ENCODE results near the gene GALNT9.

The GALNT9 gene

DNA sequence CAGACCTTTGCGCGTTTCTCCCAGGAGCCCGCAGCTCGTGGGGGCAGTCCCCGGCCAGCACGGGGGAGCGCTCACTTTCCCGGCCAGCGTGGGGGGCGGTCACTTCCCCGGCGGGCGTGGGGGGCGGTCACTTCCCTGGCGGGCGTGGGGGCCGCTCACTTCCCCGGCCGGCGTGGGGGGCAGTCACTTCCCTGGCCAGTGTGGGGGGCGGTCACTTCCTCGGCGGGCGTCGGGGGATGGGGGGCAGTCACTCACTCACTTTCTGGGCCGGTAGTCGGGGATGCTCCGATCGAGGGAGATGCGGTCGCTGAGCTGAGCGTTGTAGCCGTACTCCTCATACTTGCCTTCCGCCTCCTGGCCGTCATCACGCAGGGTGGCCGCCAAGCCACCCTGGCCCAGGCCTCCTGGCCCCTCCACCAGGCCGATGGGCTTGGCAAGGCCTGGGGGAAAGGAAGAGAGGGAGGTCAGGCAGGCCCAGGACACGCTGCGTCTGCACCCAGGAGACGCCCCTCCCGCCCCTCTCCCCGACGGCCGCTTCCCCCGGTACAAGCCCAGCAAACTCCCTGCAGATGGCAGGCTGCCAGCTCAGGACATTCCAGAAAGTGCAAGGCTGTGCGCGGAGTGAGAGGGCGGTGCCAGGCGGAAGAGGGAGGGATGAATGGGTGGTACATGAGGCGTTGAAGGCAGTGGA, 43.3 kb downstream of the GALNT9 start:
- TF ChIP-seq, protein P1, sequence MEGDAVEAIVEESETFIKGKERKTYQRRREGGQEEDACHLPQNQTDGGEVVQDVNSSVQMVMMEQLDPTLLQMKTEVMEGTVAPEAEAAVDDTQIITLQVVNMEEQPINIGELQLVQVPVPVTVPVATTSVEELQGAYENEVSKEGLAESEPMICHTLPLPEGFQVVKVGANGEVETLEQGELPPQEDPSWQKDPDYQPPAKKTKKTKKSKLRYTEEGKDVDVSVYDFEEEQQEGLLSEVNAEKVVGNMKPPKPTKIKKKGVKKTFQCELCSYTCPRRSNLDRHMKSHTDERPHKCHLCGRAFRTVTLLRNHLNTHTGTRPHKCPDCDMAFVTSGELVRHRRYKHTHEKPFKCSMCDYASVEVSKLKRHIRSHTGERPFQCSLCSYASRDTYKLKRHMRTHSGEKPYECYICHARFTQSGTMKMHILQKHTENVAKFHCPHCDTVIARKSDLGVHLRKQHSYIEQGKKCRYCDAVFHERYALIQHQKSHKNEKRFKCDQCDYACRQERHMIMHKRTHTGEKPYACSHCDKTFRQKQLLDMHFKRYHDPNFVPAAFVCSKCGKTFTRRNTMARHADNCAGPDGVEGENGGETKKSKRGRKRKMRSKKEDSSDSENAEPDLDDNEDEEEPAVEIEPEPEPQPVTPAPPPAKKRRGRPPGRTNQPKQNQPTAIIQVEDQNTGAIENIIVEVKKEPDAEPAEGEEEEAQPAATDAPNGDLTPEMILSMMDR (IDR thresholded peaks at IDR 0.05; ENCODE audit: low read depth, low read length, missing control alignments): no peak
- in situ Hi-C loops (cut with HindIII; ENCODE audit: low sequenced_read_pairs): no loop called here
- DNase-seq (ENCODE audit: low read depth): no peak

DNA sequence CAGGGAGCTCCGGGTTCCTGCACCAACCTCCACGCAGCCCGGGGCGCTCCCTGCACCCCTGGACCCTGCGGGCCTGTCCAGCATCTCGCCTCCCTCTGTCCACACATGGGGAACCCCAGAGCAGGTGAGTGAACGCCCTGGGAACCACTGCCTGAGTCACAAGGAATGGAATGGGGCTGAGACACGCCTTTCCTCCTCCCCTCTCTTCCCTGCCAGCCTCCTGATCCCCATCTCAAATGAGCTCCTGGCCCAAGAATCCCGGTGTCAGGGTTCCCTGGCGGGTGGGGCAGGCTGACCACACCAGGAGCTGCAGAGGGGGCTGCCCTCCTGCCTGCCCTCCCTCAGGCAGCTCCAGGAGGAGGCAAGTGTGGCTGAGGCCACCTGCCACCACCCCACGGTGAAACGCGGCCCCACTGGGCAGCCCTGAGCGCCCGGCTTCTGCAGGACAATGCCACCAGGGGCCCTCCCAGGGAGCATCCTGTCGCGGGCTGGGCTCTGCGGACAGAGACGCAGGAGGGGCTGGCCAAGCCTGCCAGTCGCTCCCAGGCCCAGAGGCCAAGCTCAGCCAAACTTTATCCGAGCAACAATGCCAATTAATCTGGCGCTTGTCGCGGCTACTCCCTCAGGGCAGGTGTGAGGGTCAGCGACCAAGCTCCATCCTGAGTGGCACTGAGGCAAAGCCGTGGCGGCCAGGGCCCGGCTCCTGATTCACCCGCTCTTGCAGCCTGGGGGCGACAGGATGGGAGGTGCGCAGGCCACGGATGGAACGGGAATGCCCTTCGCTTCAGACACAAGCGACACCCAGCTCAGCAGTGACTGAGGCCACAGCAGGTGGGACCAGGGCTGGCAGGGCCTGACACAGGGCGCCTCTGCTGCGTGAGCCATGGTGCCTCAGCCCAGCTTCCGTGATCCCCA, 44.3 kb downstream of the GALNT9 start:
- in situ Hi-C loops (cut with HindIII; ENCODE audit: low sequenced_read_pairs): no loop called here
- TF ChIP-seq, protein P1 (IDR thresholded peaks at IDR 0.05; ENCODE audit: low read depth, low read length, missing control alignments): no peak
- DNase-seq (ENCODE audit: low read depth): no peak
- H3K4me3 ChIP-seq (ENCODE audit: low read depth, low read length): no peak overlapping the region

More for the DNA sequence above, 43.3 kb downstream of the GALNT9 start:
- no peak overlapping the region for H3K4me3 ChIP-seq (ENCODE audit: low read depth, low read length)

DNA sequence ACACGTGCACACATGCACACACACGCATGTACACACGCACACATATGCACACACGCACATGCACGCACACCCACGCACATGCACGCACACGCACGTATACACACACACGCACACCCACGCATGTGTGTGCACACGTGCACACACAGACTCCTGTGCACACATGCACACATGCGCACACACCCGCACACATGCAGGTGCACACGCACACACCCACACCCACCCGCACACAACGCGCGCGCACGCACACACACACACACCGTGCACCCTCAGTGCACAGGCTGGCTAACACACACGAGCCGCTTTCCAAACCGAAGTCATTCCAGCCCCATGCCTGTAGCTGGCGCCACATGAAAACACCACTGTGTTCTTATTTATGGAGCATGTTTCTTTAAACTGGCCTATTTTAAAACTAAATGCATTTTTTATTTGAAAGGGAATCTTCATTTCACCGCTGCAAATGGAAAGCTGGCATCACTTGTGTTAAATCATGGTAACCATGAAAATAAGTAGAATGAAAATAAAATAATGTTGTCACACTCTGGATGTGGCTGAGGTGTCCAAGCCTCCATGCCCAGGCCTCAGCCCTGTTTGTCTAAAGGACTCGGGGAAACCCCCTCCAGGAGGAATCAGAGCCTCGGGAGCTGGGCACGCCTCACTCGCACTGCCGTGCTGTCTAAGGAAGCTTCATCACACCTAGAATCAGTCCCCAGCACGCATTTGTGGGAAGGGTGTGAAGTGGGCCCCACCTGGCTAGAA, 45.1 kb downstream of the GALNT9 start:
- H3K4me3 ChIP-seq (ENCODE audit: low read depth, low read length): no peak overlapping the region
- in situ Hi-C loops (cut with HindIII; ENCODE audit: low sequenced_read_pairs): no loop called here
- TF ChIP-seq, protein P1 (IDR thresholded peaks at IDR 0.05; ENCODE audit: low read depth, low read length, missing control alignments): peak; percentile 28
- DNase-seq (ENCODE audit: low read depth): no peak

DNA sequence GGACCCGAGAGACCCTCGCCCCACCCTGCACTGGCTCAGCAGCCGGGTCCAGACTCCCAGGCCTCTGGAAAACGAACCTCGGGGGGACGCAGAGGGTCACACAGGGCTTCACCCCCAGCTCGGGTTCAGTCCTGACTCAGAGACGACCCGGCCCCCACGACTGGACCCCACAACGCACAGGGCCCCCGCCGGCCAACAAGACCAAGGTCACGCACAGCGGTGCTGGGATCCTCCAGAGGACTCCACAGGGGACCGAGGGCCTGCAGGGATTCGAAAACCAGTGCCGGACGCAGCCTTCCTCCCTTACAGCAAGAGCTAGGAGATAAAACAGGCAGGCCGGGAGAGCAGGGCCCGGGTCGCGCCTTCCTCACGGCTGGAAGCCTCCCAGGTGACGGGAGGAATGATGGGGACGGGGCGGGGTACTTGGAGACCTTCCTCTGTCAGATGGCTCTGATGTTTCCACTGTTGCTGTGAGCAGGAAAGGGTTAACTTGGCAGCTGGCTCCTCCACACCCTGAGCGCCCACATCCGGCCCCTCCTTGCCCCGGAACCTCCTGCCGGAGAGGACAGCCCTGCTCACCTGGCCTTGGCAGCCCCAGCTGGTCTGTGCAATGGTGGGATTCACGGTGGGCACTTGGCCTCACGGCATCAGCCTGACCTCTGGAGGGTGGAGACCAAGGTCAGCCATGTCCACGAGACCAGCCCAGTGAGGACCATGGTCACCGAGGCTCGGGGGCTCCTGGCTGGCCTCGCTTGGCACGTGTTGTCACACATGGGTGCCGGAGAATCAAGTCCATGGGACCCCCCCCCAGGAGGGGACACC, 46.2 kb downstream of the GALNT9 start:
- TF ChIP-seq, protein P1 (IDR thresholded peaks at IDR 0.05; ENCODE audit: low read depth, low read length, missing control alignments): no peak
- no peak overlapping the region for H3K4me3 ChIP-seq (ENCODE audit: low read depth, low read length)
- in situ Hi-C loops (cut with HindIII; ENCODE audit: low sequenced_read_pairs): no loop called here
- no peak for DNase-seq (ENCODE audit: low read depth)

DNA sequence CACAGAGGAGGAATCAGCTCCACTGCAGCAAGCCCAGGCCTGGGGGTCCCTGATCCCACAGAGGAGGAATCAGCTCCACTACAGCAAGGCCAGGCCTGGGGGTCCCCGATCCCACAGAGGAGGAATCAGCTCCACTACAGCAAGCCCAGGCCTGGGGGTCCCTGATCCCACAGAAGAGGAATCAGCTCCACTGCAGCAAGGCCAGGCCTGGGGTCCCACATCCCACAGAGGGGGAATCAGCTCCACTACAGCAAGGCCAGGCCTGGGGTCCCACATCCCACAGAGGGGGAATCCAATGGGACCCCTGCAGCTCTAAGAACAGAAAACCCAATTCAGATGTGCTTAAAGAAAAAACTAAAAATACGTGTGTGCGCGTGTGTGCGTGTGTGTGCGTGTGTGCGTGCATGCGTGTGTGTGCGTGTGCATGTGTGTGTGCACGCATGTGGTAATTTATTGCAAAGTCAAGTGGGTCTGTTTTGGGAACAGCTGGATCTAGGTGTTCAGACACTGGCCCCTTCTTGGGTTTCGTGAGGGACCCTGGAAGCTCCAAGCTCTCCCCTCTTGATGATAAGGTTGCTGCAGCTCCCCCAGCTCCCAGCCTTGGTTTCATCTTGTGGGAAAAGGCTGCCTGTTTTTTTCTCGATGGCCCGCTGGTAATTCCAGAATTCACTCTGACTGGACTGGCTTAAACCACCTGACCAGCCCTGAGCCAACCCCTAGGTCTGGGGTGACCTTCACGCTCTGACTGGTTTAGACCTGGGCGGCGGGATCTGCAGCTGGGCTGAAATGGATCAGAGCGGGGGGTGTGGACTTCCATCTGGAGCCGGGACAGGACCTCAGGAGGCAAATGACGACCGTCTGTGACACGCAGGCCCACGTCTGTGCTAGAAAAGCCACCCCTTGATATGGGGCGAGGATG, 47.1 kb downstream of the GALNT9 start:
- no peak overlapping the region for H3K4me3 ChIP-seq (ENCODE audit: low read depth, low read length)
- in situ Hi-C loops (cut with HindIII; ENCODE audit: low sequenced_read_pairs): no loop called here
- DNase-seq (ENCODE audit: low read depth): no peak
- TF ChIP-seq, protein P1 (IDR thresholded peaks at IDR 0.05; ENCODE audit: low read depth, low read length, missing control alignments): no peak
